GM19351 (cell line): Measurements from ENCODE around the gene IDUA.
"Not testable (repeated sequence)": the region's sequence is repeated elsewhere in the genome, so short reads cannot be mapped to it uniquely, and the experiment has no call there.

Experiments
- ATAC-seq: cut with Tn5 transposase; IDR thresholded peaks from one replicate; pipeline ENCODE4 v1.9.1; 2021; ENCODE audit warnings: mild to moderate bottlenecking, moderate library complexity; ENCODE audit not compliant: unreplicated experiment

Gene IDUA

DNA sequence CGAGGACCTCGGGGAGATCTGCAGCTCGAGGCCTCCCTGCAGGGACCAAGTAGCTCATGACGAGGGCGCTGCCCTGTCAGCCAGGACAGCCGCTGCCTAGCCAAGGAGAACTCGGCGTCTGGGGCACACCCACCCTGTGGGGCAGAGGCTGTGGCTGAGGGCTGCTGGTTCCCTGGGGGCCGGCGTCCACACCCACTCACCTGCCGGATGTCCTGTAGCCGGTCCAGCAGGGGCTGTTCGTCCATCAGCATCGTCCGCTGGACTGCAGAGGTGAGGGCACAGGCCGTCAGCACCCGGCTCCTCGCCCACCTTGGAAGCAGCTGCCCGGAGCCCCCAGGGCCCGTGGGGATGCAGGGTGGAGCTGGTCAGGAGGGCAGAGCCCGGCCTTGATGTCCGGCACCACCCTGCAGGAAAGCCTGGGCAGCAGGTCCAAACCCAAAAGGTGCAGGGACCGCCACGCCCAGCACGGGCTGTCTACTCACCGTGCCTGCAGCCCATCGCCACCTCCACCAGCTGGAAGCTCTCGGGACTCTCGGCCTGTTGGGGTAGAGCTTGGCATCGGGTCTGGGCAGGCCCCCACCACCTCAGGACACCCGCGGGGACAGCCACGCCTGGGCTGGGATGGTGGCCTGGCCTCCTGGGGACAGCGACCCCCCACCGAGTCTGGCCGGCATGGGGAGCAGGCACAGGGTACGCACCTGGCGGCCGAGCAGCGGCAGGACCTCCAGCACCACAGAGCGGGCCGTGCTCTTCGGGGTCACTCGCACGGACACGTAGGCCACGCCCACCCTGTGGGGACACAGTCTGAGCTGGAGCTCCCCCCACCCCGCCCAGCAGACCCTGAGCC lies 20.4 kb upstream of the IDUA start:
- ATAC-seq, result no peak

DNA sequence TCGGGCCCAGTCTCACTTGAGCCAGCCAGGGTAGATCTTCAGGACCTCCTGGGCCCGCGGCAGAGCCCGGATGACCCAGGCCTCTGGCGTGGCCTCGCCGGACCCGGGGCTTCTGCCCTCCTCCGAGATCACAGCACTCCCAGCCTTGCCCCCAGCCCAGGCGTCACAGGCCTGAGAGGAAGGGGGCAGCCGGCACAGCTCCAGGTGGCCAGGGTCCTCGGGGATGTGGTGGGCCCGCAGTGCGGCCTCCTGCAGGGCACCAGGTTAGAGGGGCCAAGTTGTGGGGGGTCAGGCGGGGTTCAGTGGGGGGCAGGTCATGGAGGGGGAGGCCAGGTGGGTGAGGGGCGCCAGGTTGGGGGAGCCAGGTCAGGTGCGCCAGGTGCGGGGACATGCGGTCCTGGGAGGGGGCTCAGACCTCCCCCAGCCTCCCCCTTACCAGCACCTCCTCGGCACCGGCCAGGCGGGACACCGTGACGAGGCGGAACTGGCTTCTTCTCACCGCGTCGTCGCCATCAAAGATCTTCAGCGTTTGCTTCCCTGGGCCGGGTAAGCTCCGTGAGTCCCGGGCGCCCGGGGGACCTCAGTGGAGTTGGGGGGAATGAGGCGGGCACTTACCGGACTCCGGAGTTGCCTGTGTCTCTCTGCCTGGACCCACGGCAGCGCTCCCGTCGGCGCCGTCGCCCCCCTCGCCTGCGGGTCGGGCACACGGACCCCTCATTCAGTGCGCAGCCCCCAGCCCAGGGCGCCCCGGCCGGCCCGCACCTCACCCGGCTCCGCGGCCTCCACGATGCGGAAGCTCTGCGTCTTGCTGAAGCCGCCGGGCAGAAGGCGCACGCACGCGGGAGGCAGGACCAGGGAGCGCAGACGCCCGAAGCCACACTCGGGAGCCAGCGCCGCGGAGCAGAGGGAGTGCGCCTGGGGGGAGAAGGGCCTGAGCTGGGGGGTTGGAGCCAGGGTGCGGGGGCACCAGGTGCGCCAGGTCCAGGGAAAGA lies 19.4 kb upstream of the IDUA start:
- no peak for ATAC-seq

DNA sequence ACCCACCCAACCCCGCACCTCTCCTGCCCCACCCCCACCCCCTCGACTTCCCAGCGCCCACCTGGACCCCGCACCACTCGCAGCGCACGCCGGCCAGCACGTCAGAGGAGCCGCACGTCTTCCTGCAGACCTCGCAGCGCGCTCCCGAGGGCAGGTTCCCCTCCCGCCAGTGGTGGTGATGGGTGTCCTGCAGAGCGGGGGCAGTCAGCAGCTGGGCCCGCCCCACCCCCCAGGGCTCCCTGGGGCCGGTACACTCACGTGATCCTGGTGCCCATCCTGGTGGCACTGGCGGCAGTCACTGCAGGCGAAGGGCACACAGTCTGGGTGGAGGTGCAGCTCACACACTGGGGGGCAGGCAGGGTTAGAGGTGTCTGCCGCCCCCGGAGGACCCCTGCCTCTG lies 18.6 kb upstream of the IDUA start:
- no peak for ATAC-seq

DNA sequence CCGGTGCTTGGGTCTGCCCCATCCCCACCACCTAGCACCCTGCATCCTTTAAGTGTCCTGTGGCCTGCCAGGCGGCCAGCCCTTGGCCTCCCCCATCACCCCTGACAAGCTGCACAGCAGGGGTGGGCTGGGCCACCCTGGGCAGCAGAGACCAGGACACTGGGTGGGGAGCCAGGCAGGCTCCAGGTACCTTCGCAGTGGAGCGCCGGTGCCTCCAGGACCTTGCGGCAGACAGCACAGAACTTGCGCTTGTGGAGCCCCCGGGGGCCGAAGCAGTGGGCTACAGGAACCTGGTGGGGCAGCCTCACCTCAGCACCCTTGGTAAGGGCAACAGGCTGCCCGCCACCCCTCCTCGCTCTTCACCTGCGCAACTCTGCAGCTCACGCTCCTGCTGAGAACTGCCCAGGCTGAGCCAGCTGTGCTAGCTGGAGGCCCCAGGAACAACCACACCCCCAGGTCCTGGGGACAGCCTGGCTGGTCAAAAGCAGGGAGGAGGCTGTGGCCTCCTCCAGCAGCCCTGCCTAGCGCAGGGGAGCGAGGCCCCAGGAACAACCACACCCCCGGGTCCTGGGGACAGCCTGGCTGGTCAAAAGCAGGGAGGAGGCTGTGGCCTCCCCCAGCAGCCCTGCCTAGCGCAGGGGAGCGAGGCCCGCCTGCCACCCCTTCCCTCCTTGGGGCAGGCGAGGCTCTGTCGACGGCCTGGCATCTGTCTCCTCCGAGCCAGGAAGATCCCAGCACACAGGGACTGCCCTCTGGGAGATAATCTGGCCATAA lies 18.0 kb upstream of the IDUA start:
- ATAC-seq, result no peak

DNA sequence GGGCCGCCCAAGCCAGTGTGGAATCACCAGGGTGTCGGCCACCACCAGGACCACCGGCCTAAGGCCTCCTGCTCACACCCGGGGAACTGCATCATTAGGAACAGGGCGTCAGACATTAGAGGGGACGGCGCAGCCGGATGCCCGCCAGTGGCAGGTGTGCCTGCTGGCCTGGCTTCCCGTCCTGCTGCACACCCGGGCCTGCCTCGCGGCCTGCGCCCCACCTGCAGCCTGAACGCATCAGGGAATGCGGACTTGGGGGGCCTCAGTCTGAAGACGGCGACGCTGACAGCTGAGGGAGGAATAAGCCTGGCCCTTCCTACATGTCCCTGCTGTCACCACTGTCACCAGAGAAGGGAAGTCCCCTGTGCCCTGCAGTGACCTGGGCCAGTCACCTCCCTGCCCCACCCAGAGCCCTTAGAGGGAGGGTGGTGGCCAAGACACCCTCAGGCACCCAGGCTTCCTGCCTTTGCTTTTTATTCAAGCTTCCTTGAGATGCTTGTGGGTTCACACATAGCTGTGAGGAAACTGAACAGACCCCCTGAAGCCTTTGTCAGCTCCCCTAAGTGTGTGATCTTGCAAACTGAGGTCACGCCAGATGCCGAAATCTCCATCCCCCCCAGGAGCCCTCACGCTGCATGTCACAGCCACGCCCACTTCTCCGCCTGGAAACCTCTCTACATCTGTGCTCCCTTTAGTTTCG lies 16.6 kb upstream of the IDUA start:
- no peak for ATAC-seq

DNA sequence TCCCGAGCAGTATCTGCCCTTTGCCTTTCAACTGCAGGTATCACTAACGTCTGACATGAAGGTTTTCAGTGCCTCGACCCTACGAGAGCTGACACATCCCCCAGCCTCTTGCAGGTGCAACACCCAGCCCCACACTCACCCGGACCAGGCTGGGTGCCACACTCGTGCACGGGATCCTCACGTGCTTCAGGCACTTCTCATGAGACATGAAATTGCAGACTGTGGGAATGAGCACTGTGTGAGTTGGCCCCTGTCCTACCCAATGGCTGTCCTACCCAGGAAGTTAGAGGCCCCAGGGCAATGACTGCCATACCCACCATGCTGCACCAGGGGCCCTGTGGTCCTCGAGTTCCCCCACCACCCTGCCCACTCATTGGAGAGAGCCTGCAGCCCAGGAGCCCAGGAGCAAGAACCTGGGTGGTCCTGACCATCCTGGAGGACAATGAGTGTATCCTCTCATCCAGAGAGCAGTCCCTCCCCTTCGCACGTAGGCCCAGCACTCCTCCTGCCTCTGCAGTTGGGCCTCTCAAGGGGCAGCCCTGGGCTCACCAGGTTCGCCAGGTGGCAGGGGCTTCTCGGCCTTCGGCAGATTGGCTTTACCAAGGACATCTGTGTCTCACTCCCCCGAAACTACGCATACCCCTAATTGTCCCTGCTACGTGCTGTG lies 15.9 kb upstream of the IDUA start:
- no peak for ATAC-seq

DNA sequence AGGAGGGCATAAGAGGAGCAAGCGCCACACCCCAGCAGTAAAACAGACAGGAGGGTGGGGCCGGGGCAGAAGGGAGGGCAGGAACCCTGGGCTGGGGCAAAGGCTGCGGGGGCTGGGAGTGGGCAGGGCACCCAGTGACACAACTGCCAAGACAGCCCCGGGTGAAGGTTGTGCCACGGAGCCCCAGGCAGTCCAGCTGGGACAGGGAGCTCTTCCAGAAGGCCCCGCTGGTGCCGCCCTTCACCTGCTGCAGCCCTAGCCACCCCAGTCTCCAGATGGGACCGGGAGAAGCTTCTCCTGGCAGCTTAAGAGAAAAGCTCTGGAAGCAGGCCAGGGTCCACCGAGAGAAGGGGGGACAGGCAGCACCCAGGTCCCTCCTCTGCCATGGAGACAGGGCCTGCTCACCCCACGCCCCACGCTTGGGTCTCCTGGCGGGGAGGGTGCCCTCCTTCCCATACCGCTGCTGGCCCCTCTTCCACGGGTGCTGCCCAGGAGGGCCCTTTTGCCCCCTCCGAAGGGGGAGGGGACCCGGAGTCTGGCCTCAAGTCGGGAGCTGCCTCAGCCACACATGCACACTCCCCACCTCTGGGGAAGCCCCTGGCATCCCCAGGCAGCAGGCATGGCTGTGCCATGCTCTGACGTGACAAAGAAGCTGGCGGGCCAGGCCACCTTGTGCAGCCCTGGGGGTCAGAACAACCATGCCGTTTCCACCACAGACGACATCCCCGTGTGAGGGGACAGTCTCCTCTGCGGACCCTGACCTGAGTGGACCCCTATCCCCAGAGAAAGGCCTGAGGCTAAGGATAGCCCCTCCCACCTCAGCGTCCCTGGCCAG lies 15.0 kb upstream of the IDUA start:
- no peak for ATAC-seq

DNA sequence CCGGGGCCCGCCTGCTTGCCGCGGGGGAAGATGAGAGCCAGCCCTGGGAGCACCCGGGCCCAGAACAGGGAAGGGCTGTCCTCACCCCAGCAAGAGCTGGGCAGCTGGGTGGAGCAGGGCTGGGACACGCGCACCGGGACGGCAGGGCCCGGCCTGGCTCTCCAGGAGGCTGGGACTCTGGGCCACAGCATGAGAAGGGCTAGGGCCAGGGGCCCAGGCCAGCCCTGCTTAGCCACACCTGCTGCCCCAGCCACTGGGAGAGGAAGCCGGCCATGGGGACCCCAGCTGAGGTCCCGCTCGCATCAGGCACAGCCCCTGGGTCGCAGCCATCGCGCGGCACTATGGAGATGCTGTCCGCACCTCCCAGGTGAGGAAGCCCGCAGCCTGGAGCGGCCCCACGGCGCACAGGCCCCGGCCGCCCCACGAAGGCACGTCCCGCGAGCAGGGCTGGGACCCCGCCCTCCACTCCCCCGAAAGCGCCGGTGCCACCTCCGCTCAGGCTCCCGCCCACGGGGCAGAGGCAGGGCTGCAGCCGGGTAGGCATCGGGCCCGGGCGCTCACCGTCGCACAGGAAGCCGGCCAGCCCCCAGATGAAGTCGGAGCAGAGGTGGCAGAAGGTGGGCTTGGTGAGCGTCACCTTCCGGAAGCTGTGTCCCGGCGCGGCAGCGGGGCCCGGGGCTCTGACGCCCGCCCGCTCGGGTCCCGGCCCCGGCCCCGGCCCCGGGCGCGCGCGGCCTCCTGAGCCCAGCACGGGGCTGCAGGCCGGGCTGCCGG lies 14.0 kb upstream of the IDUA start:
- ATAC-seq, result peak; percentile 46

DNA sequence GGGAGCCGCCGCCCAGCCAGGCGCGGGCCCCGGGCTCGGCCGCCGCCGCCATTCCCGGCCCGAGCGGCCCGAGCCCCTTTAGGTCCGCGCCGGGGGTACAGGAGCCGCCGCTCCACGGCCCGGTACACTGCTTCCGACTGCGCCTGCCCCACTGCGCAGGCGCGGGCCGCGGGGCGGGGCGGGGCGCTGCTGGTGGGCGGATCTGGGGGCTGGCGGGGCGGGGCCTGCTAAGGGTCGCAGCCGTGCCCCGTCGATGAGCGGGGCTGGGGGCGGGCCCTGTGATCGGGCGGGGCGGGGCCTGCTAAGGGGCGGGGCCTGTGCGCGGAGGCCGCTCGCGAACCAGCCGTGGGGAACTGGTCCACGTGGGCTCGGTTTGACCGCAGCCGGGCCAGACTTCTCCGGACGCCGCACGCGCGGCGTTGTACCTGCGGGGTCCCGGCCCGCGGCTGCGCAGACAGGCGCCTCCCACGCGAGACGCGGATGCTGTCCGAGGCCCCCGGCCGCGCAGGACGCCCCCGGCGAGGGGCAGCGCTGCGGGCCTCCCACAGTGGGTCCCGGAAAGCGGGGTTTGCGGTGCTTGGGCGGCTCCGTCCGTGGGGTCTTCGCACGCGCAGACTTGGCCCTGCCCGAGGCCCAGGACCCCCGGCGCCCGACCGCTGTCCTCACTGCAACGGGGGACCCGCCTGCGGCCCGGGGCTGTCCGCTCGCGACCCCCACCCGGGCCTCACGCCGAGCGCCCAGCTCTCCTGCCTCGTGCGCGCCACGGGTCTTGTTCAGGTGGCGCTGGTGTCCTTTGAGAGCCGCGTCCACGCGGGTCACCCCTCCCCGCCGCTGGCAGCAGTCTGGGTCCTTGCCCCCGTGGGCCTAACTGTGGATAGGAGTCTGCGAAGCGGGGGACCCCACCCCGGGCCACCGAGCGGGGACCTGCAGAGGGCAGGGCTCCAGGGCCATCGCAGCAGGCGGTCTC lies 13.1 kb upstream of the IDUA start, which contains the start of gene DGKQ:
DGKQ (minus strand) TSS at position 139 of the 967 bp plus-strand sequence; CDS start at position 52, 87 bp downstream.
- peak; percentile 70 for ATAC-seq

DNA sequence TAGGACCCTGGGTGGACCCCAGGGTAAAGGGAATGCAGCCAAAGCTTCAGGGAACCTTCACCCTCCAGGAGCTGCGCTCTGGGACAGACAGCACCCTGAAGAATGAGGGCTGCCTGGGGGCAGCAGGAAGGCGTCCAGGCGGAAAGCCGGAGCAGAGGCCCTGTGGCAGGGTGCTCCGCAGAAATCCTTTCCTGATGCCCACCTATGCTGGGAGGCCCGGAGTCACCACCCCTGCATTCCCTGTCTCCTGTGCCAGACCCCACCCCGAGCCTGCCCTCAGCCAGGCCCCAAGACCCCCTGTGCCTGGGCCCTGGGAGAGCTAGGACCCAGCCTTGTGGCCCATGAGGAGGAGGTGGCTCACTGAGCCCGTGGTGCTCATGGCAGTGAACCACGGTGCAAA lies 12.2 kb upstream of the IDUA start:
- ATAC-seq, result no peak

DNA sequence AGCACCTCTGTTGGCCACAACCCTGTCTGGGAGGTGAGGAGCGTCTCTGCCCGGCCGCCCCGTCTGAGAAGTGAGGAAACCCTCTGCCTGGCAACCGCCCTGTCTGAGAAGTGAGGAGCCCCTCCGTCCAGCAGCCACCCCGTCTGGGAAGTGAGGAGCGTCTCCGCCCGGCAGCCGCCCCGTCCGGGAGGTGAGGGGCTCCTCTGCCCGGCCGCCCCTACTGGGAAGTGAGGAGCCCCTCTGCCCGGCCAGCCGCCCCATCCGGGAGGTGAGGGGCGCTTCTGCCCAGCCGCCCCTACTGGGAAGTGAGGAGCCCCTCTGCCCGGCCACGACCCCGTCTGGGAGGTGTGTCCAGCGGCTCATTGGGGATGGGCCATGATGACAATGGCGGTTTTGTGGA lies 10.8 kb upstream of the IDUA start:
- ATAC-seq, result not testable (repeated sequence)

DNA sequence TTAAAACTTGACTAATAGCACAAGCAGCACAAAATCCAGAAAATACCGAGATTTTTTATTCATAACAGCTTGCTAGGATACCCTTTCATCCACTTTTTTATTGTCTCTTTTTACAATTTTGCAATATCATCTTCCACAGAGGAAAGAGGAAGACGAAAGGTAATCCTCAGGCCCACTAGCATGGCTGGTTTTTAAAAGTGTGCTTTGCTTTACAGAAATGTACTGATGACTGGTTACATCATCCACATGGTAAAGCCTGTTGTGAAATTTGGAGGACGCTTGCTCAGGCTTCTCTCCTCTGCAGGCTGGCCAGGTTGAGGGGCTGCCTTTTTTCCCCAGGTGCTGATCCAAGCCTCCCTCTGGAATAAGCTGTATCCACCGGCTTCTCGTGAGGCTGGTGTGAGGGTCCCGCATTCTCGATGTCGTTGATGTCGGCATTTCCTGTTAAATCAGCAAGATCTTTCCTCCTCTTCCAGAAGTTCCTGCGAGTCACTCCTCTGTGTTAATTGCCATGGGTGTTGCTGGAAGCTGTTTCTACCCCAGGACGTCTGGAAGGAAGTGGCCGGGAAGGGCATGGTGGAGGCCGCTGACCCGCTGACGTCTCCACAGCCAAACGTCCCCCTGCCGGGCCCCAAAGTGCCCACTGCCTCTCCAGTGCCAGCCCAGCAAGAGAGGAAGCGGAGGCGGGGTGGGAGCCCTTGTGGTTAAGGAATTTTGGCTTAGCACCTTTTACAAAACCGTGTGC lies 7.7 kb upstream of the IDUA start:
- ATAC-seq, result no peak

DNA sequence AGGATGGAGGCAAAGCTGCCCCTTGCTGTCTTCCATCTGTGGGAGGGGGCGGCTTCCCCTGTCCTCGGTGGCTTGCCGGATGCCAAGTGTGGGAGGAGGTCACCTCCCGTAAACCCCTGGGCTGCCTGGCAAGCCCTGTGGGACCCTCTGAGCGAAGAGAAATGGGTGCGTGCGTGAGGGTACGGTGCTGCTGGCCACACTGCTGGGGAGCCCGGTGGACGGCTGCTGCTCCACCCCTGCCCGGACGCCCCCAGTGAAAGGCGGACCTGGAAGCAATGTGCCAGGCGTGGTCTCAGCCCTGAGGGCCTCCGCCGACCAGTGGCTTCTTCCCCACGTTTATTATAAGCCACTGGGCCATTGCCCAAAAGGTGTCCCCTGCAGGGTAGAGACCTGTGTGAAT lies 4.6 kb upstream of the IDUA start:
- no peak for ATAC-seq

DNA sequence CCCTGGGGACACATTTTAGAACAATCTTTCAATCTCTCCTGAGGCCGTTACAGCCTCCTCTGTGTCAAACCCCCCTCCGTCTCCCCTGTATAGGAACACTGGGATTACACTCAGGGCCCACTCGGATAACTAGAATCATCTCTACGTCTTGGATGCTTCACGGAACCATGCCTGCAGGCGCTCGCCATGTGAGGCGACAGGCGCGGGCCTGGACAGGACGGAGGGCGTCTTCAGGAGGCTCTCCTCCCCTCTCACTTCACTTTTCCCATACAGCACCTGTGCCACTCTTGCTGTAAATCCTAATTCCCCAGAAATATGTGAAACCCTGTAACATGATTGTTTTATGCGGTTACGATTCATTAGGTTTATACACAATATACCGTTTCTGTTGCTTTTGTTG lies 4.0 kb upstream of the IDUA start:
- ATAC-seq, result no peak

DNA sequence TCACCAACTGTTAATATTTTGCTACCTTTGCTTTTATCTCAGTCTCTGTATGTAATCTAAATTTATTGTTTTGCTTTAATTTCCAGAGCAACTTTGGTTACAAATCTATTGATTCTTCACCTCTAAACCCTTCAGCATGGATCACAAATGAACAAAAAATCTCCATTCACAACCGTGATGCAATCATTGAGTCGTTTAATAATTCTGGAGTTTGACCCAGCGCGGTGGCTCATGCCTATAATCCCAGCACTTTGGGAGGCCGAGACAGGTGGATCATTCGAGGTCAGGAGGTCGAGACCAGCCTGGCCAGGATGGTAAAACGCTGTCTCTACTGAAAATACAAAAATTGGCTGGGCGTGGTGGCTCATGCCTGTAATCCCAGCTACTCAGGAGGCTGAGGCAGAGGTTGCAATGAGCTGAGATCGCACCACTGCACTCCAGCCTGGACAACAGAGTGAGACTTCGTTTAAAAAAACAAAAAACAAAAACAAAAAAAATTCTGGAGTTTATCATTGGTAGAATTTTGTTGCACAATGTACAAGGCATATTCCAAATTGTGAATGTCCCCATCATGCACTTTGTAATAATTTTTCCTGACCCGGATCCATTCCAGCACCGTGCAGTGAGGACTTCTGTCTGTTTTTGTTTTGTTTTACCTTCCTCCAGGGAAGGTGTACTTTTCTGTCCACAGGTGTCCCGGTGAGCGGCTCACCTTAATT lies 2.3 kb upstream of the IDUA start:
- no peak for ATAC-seq
